DOHH2 (cell line): ENCODE results near the gene OPRD1.

Source experiments
- H3F3A ChIP-seq: fragments of 200-600 bp; sonication (generic), shearing (Covaris generic); 2 replicates; pipeline ENCODE4 v1.6.0; 2016; ENCODE audit warnings: antibody characterized with exemption, mild to moderate bottlenecking; ENCODE audit not compliant: control insufficient read depth, insufficient read depth
- H3K27ac ChIP-seq: fragments of 200-600 bp; sonication (generic); 2 replicates; pipeline ENCODE4 v1.5.1; 2014; ENCODE audit warnings: low read depth, mild to moderate bottlenecking, low read length, moderate library complexity
- H3K27me3 ChIP-seq: fragments of 200-600 bp; sonication (generic); 2 replicates; pipeline ENCODE4 v1.6.1; 2014; ENCODE audit warnings: mild to moderate bottlenecking, low read length, mixed read lengths; ENCODE audit not compliant: control insufficient read depth
- H3K36me3 ChIP-seq: fragments of 200-600 bp; sonication (generic); 2 replicates; pipeline ENCODE4 v1.6.1; 2014; ENCODE audit warnings: mild to moderate bottlenecking, low read length, moderate library complexity, mixed read lengths; ENCODE audit not compliant: control insufficient read depth
- H3K4me1 ChIP-seq: fragments of 200-600 bp; sonication (generic); 2 replicates; pipeline ENCODE4 v1.6.1; 2014; ENCODE audit warnings: mild to moderate bottlenecking, low read length, mixed read lengths; ENCODE audit not compliant: control insufficient read depth
- H3K4me2 ChIP-seq: fragments of 200-600 bp; sonication (generic); 2 replicates; pipeline ENCODE4 v1.6.0; 2014; ENCODE audit warnings: mild to moderate bottlenecking, low read length, moderate library complexity
- H3K4me3 ChIP-seq: fragments of 200-600 bp; sonication (generic); 2 replicates; pipeline ENCODE4 v1.5.1; 2014; ENCODE audit warnings: mild to moderate bottlenecking, low read length, mixed read lengths
- H3K79me2 ChIP-seq: fragments of 200-600 bp; sonication (generic); 2 replicates; pipeline ENCODE4 v1.6.1; 2014; ENCODE audit warnings: mild to moderate bottlenecking, low read length, mixed read lengths; ENCODE audit not compliant: control insufficient read depth
- H3K9me2 ChIP-seq: fragments of 200-600 bp; sonication (generic); replicated peaks from 2 replicates; pipeline ENCODE4 v1.6.1; 2014; ENCODE audit warnings: mild to moderate bottlenecking, low read length, mixed read lengths; ENCODE audit not compliant: control insufficient read depth
- H3K9me3 ChIP-seq: fragments of 200-600 bp; sonication (generic); 2 replicates; pipeline ENCODE4 v1.6.1; 2014; ENCODE audit warnings: antibody characterized with exemption, low read length, mixed read lengths; ENCODE audit not compliant: control insufficient read depth, insufficient read depth
- H4K20me1 ChIP-seq: fragments of 200-600 bp; sonication (generic); 2 replicates; pipeline ENCODE4 v1.6.0; 2014; ENCODE audit warnings: low read depth, mild to moderate bottlenecking, antibody characterized with exemption, low read length, moderate library complexity; ENCODE audit not compliant: control insufficient read depth, insufficient read depth
- EZH2phosphoT487 ChIP-seq: fragments of 200-600 bp; sonication (generic); IDR thresholded peaks from 2 replicates; pipeline ENCODE4 v1.6.1; 2017; ENCODE audit warnings: borderline replicate concordance, mild to moderate bottlenecking, antibody characterized with exemption, low read length, moderate library complexity, mixed read lengths
- TF ChIP-seq, protein P1 (sequence below): fragments of 200-600 bp; sonication (generic); IDR thresholded peaks from one replicate; pipeline ENCODE4 v1.5.1; 2014; ENCODE audit warnings: antibody characterized with exemption, mild to moderate bottlenecking, low read depth, low read length; ENCODE audit not compliant: poor library complexity, severe bottlenecking

OPRD1 gene

DNA sequence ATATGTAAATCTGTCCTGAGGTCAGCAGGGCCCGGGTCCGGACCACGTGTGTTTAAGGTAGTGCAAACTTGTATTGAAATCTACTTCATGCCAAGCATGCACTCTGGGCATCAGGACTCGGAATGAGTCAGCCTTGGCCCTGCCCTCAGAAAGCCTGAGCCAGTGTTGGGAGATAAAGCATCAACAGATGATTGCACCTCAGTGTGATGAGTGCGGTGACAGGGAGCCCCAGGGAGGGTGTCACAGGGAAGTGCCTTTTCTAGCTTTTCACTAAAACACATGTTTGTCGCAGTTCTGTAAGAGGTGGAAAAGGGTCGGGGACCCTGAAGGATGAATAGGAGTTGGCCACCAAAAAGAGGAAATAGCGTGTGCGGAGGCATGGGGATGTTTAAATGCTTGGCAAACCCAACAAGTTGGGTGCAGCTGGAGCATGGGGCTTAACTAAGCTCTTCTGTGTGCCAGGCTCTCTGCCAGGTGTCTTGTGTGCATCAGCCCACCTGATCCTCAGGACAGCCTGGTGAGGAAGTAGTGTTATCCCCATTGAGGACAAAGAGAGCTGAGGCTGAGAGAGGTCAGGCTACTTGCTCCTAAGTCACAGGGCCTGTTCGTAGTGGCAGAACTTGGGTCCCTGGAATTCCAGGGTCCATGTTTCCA lies 54.2 kb downstream of the OPRD1 start:
- Histone ChIP-seq H3K79me2 (no peaks in the 10 kb centered on the region), H3K36me3 (no peaks in the 10 kb centered on the region), H3K9me3 (no peaks in the 10 kb centered on the region), H3K4me3 (no peak overlapping the region), H3K9me2 (no peaks in the 10 kb centered on the region), H3K4me2 (no peak overlapping the region), H4K20me1 (no peaks in the 10 kb centered on the region), H3K27ac (no peak overlapping the region), H3K27me3 (peaks cover 2% of the 10 kb centered on the region; the same call in 1 of the 2 replicates), H3K4me1 (no peaks in the 10 kb centered on the region), H3F3A (no peaks in the 10 kb centered on the region)
- TF ChIP-seq EZH2phosphoT487: no peak
- TF ChIP-seq, protein P1, sequence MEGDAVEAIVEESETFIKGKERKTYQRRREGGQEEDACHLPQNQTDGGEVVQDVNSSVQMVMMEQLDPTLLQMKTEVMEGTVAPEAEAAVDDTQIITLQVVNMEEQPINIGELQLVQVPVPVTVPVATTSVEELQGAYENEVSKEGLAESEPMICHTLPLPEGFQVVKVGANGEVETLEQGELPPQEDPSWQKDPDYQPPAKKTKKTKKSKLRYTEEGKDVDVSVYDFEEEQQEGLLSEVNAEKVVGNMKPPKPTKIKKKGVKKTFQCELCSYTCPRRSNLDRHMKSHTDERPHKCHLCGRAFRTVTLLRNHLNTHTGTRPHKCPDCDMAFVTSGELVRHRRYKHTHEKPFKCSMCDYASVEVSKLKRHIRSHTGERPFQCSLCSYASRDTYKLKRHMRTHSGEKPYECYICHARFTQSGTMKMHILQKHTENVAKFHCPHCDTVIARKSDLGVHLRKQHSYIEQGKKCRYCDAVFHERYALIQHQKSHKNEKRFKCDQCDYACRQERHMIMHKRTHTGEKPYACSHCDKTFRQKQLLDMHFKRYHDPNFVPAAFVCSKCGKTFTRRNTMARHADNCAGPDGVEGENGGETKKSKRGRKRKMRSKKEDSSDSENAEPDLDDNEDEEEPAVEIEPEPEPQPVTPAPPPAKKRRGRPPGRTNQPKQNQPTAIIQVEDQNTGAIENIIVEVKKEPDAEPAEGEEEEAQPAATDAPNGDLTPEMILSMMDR: no peak

DNA sequence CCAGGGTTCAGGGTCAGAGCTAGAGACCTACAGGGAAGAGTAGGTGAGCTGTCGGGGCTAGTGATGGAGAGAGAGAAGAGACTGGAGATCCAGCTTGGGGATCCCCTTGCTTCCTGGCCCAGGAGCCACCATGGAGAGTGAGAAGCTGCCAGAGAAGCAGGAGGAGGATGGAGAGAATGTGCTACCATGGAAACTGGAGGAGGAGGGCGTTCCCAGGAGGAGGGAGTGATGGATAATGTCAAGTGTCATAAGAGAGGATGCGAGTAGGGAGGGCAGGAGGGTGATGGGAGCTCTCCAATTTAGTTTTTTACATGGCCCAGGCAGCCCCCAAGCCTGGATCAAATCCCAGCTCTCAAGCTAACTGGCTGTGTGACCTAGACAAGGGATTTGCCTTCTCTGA lies 55.9 kb downstream of the OPRD1 start:
- no peak for TF ChIP-seq EZH2phosphoT487
- TF ChIP-seq, protein P1: no peak
- Histone ChIP-seq H4K20me1 (no peaks in the 10 kb centered on the region), H3K4me2 (no peak overlapping the region), H3K27ac (no peak overlapping the region), H3K36me3 (no peaks in the 10 kb centered on the region), H3K9me3 (no peaks in the 10 kb centered on the region), H3K79me2 (no peaks in the 10 kb centered on the region), H3K27me3 (peaks cover 2% of the 10 kb centered on the region; the same call in 1 of the 2 replicates), H3K4me1 (no peaks in the 10 kb centered on the region), H3K9me2 (no peaks in the 10 kb centered on the region), H3K4me3 (no peak overlapping the region), H3F3A (no peaks in the 10 kb centered on the region)

DNA sequence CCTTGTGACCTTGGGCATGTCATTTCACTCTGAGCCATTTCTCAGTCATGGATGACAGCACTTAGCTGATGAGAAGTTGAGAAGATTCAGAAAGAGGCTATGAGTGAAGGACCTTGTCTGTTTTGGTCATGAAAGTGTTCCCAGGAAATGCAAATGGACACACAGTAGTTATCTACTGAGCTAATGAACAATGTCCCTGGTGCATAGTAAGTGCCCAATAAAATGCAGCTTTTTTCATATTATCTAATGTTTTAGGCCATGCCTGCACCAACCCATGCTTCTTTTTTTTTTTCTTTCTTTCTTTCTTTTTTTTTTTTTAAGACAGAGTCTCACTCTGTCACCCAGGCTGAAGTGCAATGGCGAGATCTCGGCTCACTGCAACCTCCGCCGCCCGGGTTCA lies 58.0 kb downstream of the OPRD1 start:
- TF ChIP-seq EZH2phosphoT487: no peak
- TF ChIP-seq, protein P1: no peak
- Histone ChIP-seq H3K9me2 (no peaks in the 10 kb centered on the region), H3K27ac (no peak overlapping the region), H3K27me3 (peaks cover 2% of the 10 kb centered on the region; the same call in 1 of the 2 replicates), H3K9me3 (no peaks in the 10 kb centered on the region), H3K4me2 (no peak overlapping the region), H3K79me2 (no peaks in the 10 kb centered on the region), H3K36me3 (no peaks in the 10 kb centered on the region), H3F3A (no peaks in the 10 kb centered on the region), H3K4me3 (no peak overlapping the region), H4K20me1 (no peaks in the 10 kb centered on the region), H3K4me1 (no peaks in the 10 kb centered on the region)
